Activated CD8-positive, alpha-beta T cell treated with anti-CD3 and anti-CD28 coated beads for 36 hours (primary cell): Measurements from ENCODE around the gene AMDHD2. TPM values are rescaled to one million over a fixed set of nuclear protein-coding genes. Genes with fewer than 3 reads are reported as not detected.
"Not testable (repeated sequence)": the region's sequence is repeated elsewhere in the genome, so short reads cannot be mapped to it uniquely, and the experiment has no call there.

Source experiments
- ATAC-seq: fragments of 200-7000 bp; cut with Tn5 transposase; one replicate; pipeline ENCODE4 v1.10.0; 2021; ENCODE audit warnings: mild to moderate bottlenecking, moderate library complexity
- CTCF ChIA-PET: fragments of 350-600 bp; sonication (Branson Sonifier 250); formaldehyde crosslinking; loops from one replicate; lab custom pipeline; 2021; ENCODE audit warnings: antibody characterized with exemption; lab: Charles Lee
- POLR2A ChIA-PET: fragments of 350-600 bp; sonication (Branson Sonifier 250); formaldehyde crosslinking; loops from one replicate; lab custom pipeline; 2021; ENCODE audit warnings: antibody characterized with exemption; lab: Charles Lee
- DNase-seq: peaks from one replicate; pipeline ENCODE4 v3.0.0-alpha.2; 2020
- H3K27ac Mint-ChIP-seq: one replicate; pipeline ENCODE4 v1.8.0; 2021; ENCODE audit warnings: mild to moderate bottlenecking, mixed read lengths
- H3K27me3 Mint-ChIP-seq: one replicate; pipeline ENCODE4 v1.8.0; 2021; ENCODE audit warnings: mixed read lengths
- H3K36me3 Mint-ChIP-seq: one replicate; pipeline ENCODE4 v1.8.0; 2021; ENCODE audit warnings: low read depth, mixed read lengths
- H3K4me1 Mint-ChIP-seq: one replicate; pipeline ENCODE4 v1.8.0; 2021; ENCODE audit warnings: low read depth, mixed read lengths
- H3K4me3 Mint-ChIP-seq: one replicate; pipeline ENCODE4 v1.8.0; 2021; ENCODE audit warnings: mild to moderate bottlenecking, moderate library complexity, mixed read lengths
- H3K9me3 Mint-ChIP-seq: one replicate; pipeline ENCODE4 v1.8.0; 2021; ENCODE audit warnings: mixed read lengths
- CTCF ChIP-seq: fragments of 200-600 bp; IDR thresholded peaks from one replicate; pipeline ENCODE4 v1.8.0; 2022; ENCODE audit warnings: antibody characterized with exemption, mild to moderate bottlenecking
- intact Hi-C: fragments of 100-400 bp; cut with micrococcal nuclease; formaldehyde crosslinking; loops from one replicate; pipeline ENCODE4 v1.10.0; 2022
- total RNA-seq, 2 experiments: library from RNA; stranded (reverse); gene quantifications; one replicate each; pipeline ENCODE4 v1.2.3, GENCODE V29; 2021

Gene AMDHD2
- total RNA-seq, 2 experiments from 2014 or later: 28.2 to 29.0 TPM

- H3K4me1 Mint-ChIP-seq, H3K9me3 Mint-ChIP-seq, ATAC-seq, intact Hi-C loops, POLR2A ChIA-PET, DNase-seq, H3K27me3 Mint-ChIP-seq, CTCF ChIA-PET, H3K27ac Mint-ChIP-seq, H3K36me3 Mint-ChIP-seq, H3K4me3 Mint-ChIP-seq: not testable (repeated sequence)
These were observed 34.7 kb downstream of the AMDHD2 start for GRCh38 chr16:2554709-2555425.

- CTCF ChIA-PET, H3K36me3 Mint-ChIP-seq, H3K27me3 Mint-ChIP-seq, ATAC-seq, H3K27ac Mint-ChIP-seq, intact Hi-C loops, H3K9me3 Mint-ChIP-seq, DNase-seq, POLR2A ChIA-PET, H3K4me3 Mint-ChIP-seq, H3K4me1 Mint-ChIP-seq: not testable (repeated sequence)
These were observed 37.0 kb downstream of the AMDHD2 start for GRCh38 chr16:2557150-2557549.

GRCh38 chr16:2560131-2560797 lies 40.1 kb downstream of the AMDHD2 start:
- H3K4me3 Mint-ChIP-seq, POLR2A ChIA-PET, H3K4me1 Mint-ChIP-seq, H3K9me3 Mint-ChIP-seq, H3K36me3 Mint-ChIP-seq, H3K27me3 Mint-ChIP-seq, H3K27ac Mint-ChIP-seq, CTCF ChIA-PET, ATAC-seq, DNase-seq, intact Hi-C loops: not testable (repeated sequence)

- TF ChIP-seq CTCF: peak; percentile 40
These were observed 40.6 kb downstream of the AMDHD2 start for GRCh38 chr16:2560798-2561133.

GRCh38 chr16:2567506-2567905 lies 47.3 kb downstream of the AMDHD2 start:
- H3K4me3 Mint-ChIP-seq, CTCF ChIA-PET, intact Hi-C loops, POLR2A ChIA-PET, H3K36me3 Mint-ChIP-seq, H3K4me1 Mint-ChIP-seq, H3K9me3 Mint-ChIP-seq, H3K27me3 Mint-ChIP-seq, ATAC-seq, H3K27ac Mint-ChIP-seq, DNase-seq: not testable (repeated sequence)

More at GRCh38 chr16:2560798-2561133, 40.6 kb downstream of the AMDHD2 start:
- H3K4me1 Mint-ChIP-seq, H3K27me3 Mint-ChIP-seq, H3K9me3 Mint-ChIP-seq, POLR2A ChIA-PET, H3K36me3 Mint-ChIP-seq, CTCF ChIA-PET, H3K4me3 Mint-ChIP-seq, intact Hi-C loops, H3K27ac Mint-ChIP-seq: not testable (repeated sequence)
- peak; percentile 85 for DNase-seq
- peak; percentile 100 for ATAC-seq

GRCh38 chr16:2568573-2568972 lies 48.4 kb downstream of the AMDHD2 start:
- H3K9me3 Mint-ChIP-seq, intact Hi-C loops, H3K4me3 Mint-ChIP-seq, POLR2A ChIA-PET, H3K36me3 Mint-ChIP-seq, CTCF ChIA-PET, H3K4me1 Mint-ChIP-seq, DNase-seq, H3K27ac Mint-ChIP-seq, ATAC-seq, H3K27me3 Mint-ChIP-seq: not testable (repeated sequence)

GRCh38 chr16:2572704-2573103 lies 52.5 kb downstream of the AMDHD2 start:
- DNase-seq, H3K9me3 Mint-ChIP-seq, CTCF ChIA-PET, POLR2A ChIA-PET, H3K27me3 Mint-ChIP-seq, H3K4me3 Mint-ChIP-seq, intact Hi-C loops, H3K27ac Mint-ChIP-seq, H3K4me1 Mint-ChIP-seq, H3K36me3 Mint-ChIP-seq: not testable (repeated sequence)
- peak; percentile 82 for ATAC-seq

GRCh38 chr16:2575839-2576238 lies 55.7 kb downstream of the AMDHD2 start:
- H3K27ac Mint-ChIP-seq, POLR2A ChIA-PET, H3K27me3 Mint-ChIP-seq, H3K4me3 Mint-ChIP-seq, CTCF ChIA-PET, intact Hi-C loops, H3K9me3 Mint-ChIP-seq, DNase-seq, ATAC-seq, H3K4me1 Mint-ChIP-seq, H3K36me3 Mint-ChIP-seq: not testable (repeated sequence)

- H3K9me3 Mint-ChIP-seq, ATAC-seq, POLR2A ChIA-PET, H3K27ac Mint-ChIP-seq, DNase-seq, H3K27me3 Mint-ChIP-seq, intact Hi-C loops, CTCF ChIA-PET, H3K4me1 Mint-ChIP-seq, H3K4me3 Mint-ChIP-seq, H3K36me3 Mint-ChIP-seq: not testable (repeated sequence)
These were observed 56.9 kb downstream of the AMDHD2 start for GRCh38 chr16:2577044-2577443.

- H3K9me3 Mint-ChIP-seq, H3K27me3 Mint-ChIP-seq, CTCF ChIA-PET, DNase-seq, H3K4me3 Mint-ChIP-seq, H3K36me3 Mint-ChIP-seq, H3K27ac Mint-ChIP-seq, H3K4me1 Mint-ChIP-seq, POLR2A ChIA-PET, ATAC-seq, intact Hi-C loops: not testable (repeated sequence)
These were observed 58.7 kb downstream of the AMDHD2 start for GRCh38 chr16:2578905-2579304.

- H3K27me3 Mint-ChIP-seq, H3K4me1 Mint-ChIP-seq, DNase-seq, H3K4me3 Mint-ChIP-seq, POLR2A ChIA-PET, CTCF ChIA-PET, H3K27ac Mint-ChIP-seq, H3K9me3 Mint-ChIP-seq, H3K36me3 Mint-ChIP-seq: not testable (repeated sequence)
- intact Hi-C loops: loop anchor here (10.0 kb wide), 1 partner anchor 45 kb away; the partner anchor contains the start of genes CEMP1 and PDPK1
- peak; percentile 68 for ATAC-seq
These were observed 60.0 kb downstream of the AMDHD2 start for GRCh38 chr16:2580143-2580542.
